Panc1 (cell line): ENCODE measurements around the gene GDF7. TPM values are rescaled to one million over a fixed set of nuclear protein-coding genes. Genes with fewer than 3 reads are reported as not detected.

ENCODE experiments used
- ATAC-seq: fragments of 200-7000 bp; cut with Tn5 transposase; 2 replicates; pipeline ENCODE4 v1.9.1; 2020; ENCODE audit warnings: mild to moderate bottlenecking, moderate library complexity
- BruUV-seq: library from RNA; stranded (reverse); fragments of 400-500 nt; replicated peaks from 2 replicates; lab custom pipeline; 2021; lab: Mats Ljungman, UMichigan
- CTCF ChIA-PET: fragments of 300-600 bp; sonication (Branson Sonifier 250); formaldehyde crosslinking; loops from one replicate; lab custom pipeline; 2022; ENCODE audit warnings: antibody characterized with exemption; lab: Charles Lee
- POLR2A ChIA-PET: fragments of 300-600 bp; sonication (Branson Sonifier 250); formaldehyde crosslinking; loops from one replicate; lab custom pipeline; 2022; ENCODE audit warnings: antibody characterized with exemption; lab: Charles Lee
- DNase-seq: peaks from one replicate; pipeline ENCODE4 v3.0.0-alpha.2; 2010; ENCODE audit warnings: low read depth, low spot score
- H3K27ac ChIP-seq: 2 replicates; pipeline ENCODE4 v1.5.1; 2011; ENCODE audit warnings: mild to moderate bottlenecking, low read length, inconsistent platforms
- H3K27me3 ChIP-seq: fragments of 200-500 bp; sonication (Bioruptor generic); 2 replicates; pipeline ENCODE4 v1.6.0; 2014; ENCODE audit warnings: low read length, inconsistent platforms; ENCODE audit not compliant: control insufficient read depth, insufficient read depth
- H3K36me3 ChIP-seq: fragments of 200-500 bp; sonication (Bioruptor generic); 2 replicates; pipeline ENCODE4 v1.5.1; 2014; ENCODE audit warnings: inconsistent platforms, mild to moderate bottlenecking, low read length, moderate library complexity; ENCODE audit not compliant: control insufficient read depth, insufficient read depth
- H3K4me1 ChIP-seq: 2 replicates; pipeline ENCODE4 v1.5.1; 2011; ENCODE audit warnings: inconsistent platforms, mild to moderate bottlenecking, low read length, moderate library complexity; ENCODE audit not compliant: control insufficient read depth, insufficient read depth
- H3K4me3 ChIP-seq, 2 experiments: 2 replicates each; pipeline ENCODE4 v1.5.1; 2011 to 2012; ENCODE audit warnings: low read depth in 2 of 2, low read length in 2 of 2, mild to moderate bottlenecking in 2 of 2, inconsistent platforms in 1 of 2, moderate library complexity in 1 of 2
- H3K9me3 ChIP-seq: fragments of 200-500 bp; sonication (Bioruptor generic); 2 replicates; pipeline ENCODE4 v1.5.1; 2014; ENCODE audit warnings: low read depth, mild to moderate bottlenecking, inconsistent platforms, low read length, moderate library complexity; ENCODE audit not compliant: control insufficient read depth, insufficient read depth
- CTCF ChIP-seq: fragments of 450-650 bp; IDR thresholded peaks from 2 replicates; pipeline ENCODE4 v1.5.1; 2017; ENCODE audit warnings: mild to moderate bottlenecking
- POLR2AphosphoS5 ChIP-seq: IDR thresholded peaks from 2 replicates; pipeline ENCODE4 v1.6.1; 2012; ENCODE audit warnings: mild to moderate bottlenecking, low read depth, low read length, moderate library complexity
- SIN3A ChIP-seq: IDR thresholded peaks from 2 replicates; pipeline ENCODE4 v1.6.1; 2012; ENCODE audit warnings: low read depth, mild to moderate bottlenecking, low read length, moderate library complexity, borderline replicate concordance; ENCODE audit not compliant: insufficient read depth
- TCF7L2 ChIP-seq: IDR thresholded peaks from 2 replicates; pipeline ENCODE4 v1.6.1; 2011; ENCODE audit warnings: mild to moderate bottlenecking, low read depth, low read length, inconsistent platforms
- in situ Hi-C: cut with HindIII; loops from 2 replicates; pipeline ENCODE4 v1.10.0; 2016; ENCODE audit warnings: low sequenced_read_pairs, low pct_unique_long_range_greater_than_20kb
- intact Hi-C: fragments of 100-400 bp; cut with micrococcal nuclease; formaldehyde crosslinking; loops from one replicate; pipeline ENCODE4 v1.10.0; 2022; ENCODE audit not compliant: unreplicated experiment
- total RNA-seq: library from RNA; stranded (reverse); gene quantifications from one replicate; pipeline ENCODE4 v1.2.1, GENCODE V29; 2021; ENCODE audit not compliant: unreplicated experiment
- TF ChIP-seq, protein P1 (sequence below), 2 experiments: IDR thresholded peaks; 2 replicates each; pipeline ENCODE4 v1.6.1; 2011 to 2012; ENCODE audit warnings: low read depth in 2 of 2, control low read depth in 1 of 2, low read length in 1 of 2, mild to moderate bottlenecking in 1 of 2, moderate library complexity in 1 of 2; ENCODE audit not compliant: insufficient read depth in 1 of 2

GDF7 gene
- total RNA-seq, 1 experiment from 2014 or later = not detected

DNA sequence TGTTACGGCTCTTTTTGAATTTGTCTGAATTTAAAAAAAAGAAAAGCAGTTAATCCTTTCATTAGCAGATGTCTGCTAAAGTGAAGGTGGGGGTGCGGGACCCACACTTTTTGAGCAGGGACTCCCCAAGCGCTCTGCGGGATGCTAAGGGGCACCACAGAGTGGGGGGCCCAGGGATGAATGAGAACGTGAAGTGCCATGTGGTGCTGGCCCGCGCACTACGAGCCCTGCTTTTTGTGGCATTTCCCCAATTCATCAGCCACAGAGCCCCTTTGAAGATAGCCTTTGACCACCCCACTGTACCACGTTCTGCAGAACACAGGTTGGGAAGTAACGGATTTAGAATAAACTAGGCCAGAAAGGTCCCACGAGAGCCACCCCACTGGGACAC, 44.7 kb upstream of the GDF7 start:
- BruUV-seq = no TSS peak
- POLR2A ChIA-PET = no interaction called here
- H3K27me3 ChIP-seq = no peaks in the 10 kb centered on the region
- intact Hi-C loops = no loop called here
- ATAC-seq (no peak), DNase-seq (no peak)
- TF ChIP-seq, protein P1, sequence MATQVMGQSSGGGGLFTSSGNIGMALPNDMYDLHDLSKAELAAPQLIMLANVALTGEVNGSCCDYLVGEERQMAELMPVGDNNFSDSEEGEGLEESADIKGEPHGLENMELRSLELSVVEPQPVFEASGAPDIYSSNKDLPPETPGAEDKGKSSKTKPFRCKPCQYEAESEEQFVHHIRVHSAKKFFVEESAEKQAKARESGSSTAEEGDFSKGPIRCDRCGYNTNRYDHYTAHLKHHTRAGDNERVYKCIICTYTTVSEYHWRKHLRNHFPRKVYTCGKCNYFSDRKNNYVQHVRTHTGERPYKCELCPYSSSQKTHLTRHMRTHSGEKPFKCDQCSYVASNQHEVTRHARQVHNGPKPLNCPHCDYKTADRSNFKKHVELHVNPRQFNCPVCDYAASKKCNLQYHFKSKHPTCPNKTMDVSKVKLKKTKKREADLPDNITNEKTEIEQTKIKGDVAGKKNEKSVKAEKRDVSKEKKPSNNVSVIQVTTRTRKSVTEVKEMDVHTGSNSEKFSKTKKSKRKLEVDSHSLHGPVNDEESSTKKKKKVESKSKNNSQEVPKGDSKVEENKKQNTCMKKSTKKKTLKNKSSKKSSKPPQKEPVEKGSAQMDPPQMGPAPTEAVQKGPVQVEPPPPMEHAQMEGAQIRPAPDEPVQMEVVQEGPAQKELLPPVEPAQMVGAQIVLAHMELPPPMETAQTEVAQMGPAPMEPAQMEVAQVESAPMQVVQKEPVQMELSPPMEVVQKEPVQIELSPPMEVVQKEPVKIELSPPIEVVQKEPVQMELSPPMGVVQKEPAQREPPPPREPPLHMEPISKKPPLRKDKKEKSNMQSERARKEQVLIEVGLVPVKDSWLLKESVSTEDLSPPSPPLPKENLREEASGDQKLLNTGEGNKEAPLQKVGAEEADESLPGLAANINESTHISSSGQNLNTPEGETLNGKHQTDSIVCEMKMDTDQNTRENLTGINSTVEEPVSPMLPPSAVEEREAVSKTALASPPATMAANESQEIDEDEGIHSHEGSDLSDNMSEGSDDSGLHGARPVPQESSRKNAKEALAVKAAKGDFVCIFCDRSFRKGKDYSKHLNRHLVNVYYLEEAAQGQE (IDR thresholded peaks at IDR 0.05; ENCODE audit: insufficient read depth in 1 of 2, low read depth in 2 of 2, low read length in 1 of 2) = no peak
- no peak for TF ChIP-seq SIN3A
- TF ChIP-seq TCF7L2 = no peak
- no peak for TF ChIP-seq CTCF
- TF ChIP-seq POLR2AphosphoS5 = no peak
- H3K4me3 ChIP-seq = no peak overlapping the region
- no peaks in the 10 kb centered on the region for H3K9me3 ChIP-seq
- no peaks in the 10 kb centered on the region; the same call in none of the 2 replicates for H3K36me3 ChIP-seq
- in situ Hi-C loops = no loop called here
- peaks cover 11% of the 10 kb centered on the region for H3K4me1 ChIP-seq
- CTCF ChIA-PET = no interaction called here
- no peak overlapping the region for H3K27ac ChIP-seq

DNA sequence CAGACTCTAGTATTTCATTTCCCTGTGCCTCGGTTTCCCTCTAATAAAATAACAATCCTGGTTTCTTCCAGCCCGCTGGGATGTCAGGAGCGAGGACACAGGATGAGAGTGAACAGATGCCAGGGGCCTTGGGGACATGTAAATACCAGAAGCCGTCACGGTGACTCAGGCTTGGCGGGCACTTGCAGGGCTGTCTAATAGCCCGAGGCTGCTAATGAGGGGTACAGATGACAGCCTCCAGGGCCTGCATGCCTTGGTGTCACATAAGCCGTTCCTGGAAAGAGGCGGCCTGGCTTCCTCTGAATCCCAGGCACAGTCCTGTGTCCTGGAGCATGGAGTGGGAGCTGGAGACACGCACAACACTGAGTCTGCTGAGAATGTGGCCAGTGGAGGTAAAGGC, 44.2 kb upstream of the GDF7 start:
- ChIA-PET POLR2A (no interaction called here), CTCF (no interaction called here)
- Histone ChIP-seq H3K4me1 (peaks cover 7% of the 10 kb centered on the region), H3K9me3 (no peaks in the 10 kb centered on the region), H3K4me3 (no peak overlapping the region), H3K27ac (no peak overlapping the region), H3K27me3 (no peaks in the 10 kb centered on the region), H3K36me3 (no peaks in the 10 kb centered on the region; the same call in none of the 2 replicates)
- TF ChIP-seq POLR2AphosphoS5 = no peak
- TF ChIP-seq, protein P1 (IDR thresholded peaks at IDR 0.05; ENCODE audit: insufficient read depth in 1 of 2, low read depth in 2 of 2, low read length in 1 of 2) = no peak
- no peak for TF ChIP-seq TCF7L2
- TF ChIP-seq CTCF = no peak
- no peak for TF ChIP-seq SIN3A
- intact Hi-C loops (no loop called here), in situ Hi-C loops (no loop called here)
- ATAC-seq (no peak), DNase-seq (no peak)
- no TSS peak for BruUV-seq
